IPS DF 19.7 (cell line): ENCODE data around the gene SH3PXD2A.

ENCODE experiments used
- DNase-seq: peaks from one replicate; pipeline ENCODE4 v3.0.0-alpha.2; 2013; ENCODE audit warnings: low read depth, low spot score

SH3PXD2A gene

DNA sequence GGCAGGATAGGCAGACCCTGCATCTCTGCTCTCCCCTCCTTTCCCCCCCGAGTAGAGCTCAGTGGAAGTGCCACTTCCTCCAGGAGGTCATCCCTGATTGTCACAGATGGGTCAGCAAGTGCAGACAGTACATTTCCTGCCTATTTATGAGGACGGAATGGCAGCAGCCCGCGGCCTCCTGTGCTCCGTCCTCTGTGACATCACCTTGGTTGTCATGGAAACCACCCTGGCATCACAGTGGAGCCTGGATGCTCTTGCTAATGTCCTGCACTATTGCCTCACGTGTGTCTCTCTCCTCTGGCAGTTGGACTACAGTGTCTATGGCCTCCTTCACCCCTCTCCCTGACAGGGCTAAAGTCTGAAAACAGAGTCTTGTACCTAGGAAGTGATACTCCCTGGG, 148.6 kb downstream of the SH3PXD2A start:
- DNase-seq: no peak

GRCh38 chr10:103706047-103706446, 149.3 kb downstream of the SH3PXD2A start:
- no peak for DNase-seq

- DNase-seq: no peak
Measured at GRCh38 chr10:103703941-103704919, 151.1 kb downstream of the SH3PXD2A start.

- DNase-seq: no peak
Measured at GRCh38 chr10:103701380-103702222, 153.8 kb downstream of the SH3PXD2A start.

DNA sequence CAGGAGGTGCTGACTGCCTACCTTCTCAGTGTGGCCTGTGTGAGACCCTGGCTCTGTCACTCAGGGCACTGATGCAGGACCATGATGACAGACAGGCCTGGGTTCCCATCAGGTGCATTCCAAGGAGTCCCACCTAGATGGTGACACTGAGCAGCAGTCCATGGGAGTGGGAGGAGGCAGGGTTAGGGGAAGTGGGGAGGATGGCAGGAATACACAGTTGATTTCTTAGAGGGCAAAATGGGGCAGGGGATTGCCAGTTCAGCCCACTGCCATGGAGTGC, 155.0 kb downstream of the SH3PXD2A start:
- DNase-seq: no peak

DNA sequence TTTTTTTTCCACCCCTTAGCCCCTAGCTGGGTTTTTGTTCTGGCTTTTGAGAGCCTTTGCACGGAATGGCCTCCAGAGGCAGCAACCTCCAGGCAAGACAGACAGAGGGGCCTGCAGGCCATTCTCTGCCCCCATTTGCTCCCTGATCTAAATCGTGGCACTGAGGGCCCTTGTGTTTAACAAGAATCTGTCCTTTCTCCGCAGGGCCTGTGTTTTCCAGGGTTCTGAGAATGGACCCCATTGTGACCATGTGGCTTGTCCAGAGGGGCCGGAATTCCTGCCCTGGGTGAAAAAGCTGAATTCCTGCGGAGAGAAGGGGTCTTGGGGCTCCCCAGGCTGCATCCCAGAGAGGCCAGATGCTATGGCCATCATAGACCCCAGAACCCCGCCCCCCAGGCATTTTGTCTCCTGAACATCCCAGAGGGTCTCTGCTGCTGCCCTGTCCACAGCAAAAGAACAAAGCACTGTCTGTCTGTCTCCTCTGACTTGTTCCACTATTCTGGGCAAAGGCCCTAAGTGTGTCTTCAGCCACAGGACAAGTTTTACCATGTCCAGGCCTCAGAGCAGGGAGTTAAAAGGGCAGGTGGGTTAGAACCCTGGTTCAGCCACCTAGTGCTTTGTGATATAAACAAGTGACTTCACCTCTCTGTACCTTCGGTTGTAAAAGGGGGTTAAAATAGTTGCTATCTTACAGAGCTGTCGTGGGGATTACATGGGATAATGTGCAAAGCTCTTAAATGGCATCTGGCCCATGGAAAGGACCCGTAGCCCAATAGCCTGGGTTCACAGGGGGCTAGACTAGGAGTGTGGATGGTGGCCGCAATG, 155.6 kb downstream of the SH3PXD2A start:
- DNase-seq: no peak

DNA sequence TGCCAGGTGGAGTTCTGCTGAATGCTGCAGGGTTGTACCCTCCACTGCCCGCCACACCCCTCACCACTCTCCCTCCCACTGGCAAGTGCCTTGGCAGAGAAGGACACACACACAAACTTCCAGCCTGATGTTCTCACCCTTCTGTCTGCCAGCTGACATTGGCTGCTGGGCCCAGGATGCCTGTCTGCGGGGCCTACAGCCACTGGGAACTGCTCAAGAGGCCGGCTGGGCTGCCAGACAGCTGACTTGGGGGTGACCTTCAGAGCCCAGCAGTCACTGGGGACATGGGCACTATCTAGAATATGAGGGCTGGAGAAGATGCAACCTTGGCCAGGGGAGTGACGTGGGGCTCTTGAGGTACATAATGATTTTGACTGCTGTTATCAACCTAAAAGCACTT, 157.1 kb downstream of the SH3PXD2A start:
- DNase-seq: no peak

- DNase-seq: no peak
Measured at GRCh38 chr10:103697787-103698186, 157.6 kb downstream of the SH3PXD2A start.

DNA sequence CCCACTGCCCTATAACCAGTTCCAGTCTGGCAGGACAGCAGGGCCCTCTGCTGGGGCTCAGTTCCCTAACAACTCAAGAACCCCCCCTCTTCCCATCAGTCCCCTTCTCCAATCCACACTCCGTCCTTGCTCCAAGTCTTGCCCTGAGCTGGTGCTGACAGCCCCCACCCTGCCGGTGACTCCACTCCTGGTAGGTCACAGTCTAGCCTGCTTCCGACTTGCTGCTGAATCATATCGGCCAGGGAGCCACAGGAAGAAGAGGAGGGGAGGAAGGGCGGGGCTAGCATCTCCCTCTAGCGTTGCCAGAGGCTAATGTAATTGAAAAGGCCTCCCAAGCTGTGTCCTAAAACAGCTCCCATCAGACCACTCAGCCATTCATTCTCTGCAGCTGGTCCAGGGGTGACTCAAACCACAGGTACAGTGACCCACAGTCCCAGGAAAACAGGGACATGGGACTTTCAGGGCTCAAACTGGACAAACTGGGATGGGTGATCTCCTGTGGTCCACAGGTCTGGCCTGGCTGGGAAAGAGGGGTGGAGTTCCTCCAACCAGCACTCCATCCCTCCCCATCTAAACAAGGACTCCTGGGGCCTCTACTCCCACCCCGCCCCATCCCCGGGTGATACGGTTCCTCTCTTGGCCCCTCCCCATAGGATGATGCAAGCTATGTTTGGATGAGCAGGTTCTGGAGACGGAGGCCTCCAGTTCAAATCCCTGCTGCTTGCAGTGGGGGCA, 158.8 kb downstream of the SH3PXD2A start:
- no peak for DNase-seq

- no peak for DNase-seq
Measured at GRCh38 chr10:103696094-103696410, 159.3 kb downstream of the SH3PXD2A start.

- DNase-seq: no peak
Measured at GRCh38 chr10:103695584-103696005, 159.8 kb downstream of the SH3PXD2A start.

- no peak for DNase-seq
Measured at GRCh38 chr10:103693812-103694205, 161.6 kb downstream of the SH3PXD2A start.

GRCh38 chr10:103692952-103693811, 162.2 kb downstream of the SH3PXD2A start:
- DNase-seq: no peak

DNA sequence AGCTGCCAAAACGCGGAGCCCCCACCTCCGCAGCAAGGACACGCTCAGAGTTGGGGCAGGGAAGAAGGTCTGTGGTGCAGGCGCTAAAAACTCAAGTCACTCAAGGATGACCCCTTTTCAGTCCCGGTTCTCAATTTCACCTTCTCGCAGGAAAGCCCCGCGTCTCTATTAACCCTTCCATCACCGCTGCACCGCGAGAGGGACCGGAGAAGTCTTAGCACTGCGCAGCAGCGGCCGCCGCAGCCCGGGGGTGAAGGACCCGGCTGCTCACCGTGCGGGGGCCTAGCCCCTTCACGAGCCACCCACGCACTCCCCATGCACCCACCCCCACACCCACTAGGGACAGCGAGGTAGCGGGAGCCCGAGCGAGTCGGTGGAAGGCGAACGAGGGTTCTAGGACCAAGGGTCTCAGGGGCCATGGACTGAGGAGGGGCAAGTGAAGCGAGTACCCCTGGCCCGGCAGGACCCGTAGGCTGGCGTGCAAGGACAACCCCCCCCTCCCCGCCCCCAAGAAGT, 162.9 kb downstream of the SH3PXD2A start:
- no peak for DNase-seq

GRCh38 chr10:103691723-103692435, 163.5 kb downstream of the SH3PXD2A start:
- DNase-seq: no peak

- DNase-seq: no peak
Measured at GRCh38 chr10:103691267-103691666, 164.1 kb downstream of the SH3PXD2A start.

- no peak for DNase-seq
Measured at GRCh38 chr10:103690281-103690680, 165.1 kb downstream of the SH3PXD2A start.

DNA sequence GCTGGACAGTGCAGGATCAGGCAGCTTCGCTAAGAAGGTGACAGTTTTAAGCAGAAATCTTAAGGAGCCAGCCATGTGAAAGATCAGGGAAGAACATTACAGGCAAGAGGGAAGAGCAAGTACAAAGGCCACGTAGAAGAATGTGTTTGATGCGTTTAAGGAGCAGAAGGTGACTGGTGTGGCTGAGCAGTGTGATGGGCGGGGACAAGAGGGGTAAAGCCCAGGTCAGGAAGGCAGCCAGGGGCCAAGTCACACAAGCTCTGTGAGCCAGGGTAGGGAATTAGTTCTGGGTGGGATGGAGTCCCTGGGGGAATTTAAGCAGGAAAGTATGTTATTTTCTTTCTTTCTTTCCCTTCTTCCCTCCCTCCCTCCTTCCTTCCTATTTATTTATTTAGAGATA, 166.9 kb downstream of the SH3PXD2A start:
- no peak for DNase-seq

DNA sequence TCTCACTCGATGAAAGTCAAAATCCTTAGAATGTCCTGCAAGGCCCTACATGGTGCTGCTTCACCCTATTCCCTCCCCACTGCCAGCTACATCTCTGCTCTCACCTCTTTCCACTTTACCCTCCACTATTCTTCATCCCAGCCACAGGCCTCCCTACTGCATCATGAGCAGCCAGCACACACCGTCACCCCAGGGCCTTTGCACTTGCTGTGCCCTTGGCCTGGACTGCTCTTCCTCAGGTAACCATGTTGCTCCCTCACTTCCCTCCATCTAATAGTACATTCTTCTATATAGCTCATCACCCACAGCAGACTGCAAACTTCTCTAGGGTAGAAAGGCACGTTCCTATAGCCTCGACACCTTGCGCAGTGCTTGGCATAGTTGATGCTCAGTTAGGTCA, 167.7 kb downstream of the SH3PXD2A start:
- DNase-seq: no peak
